Measurements from ENCODE around the gene MEI4. TPM values are rescaled to one million over a fixed set of nuclear protein-coding genes. Genes with fewer than 3 reads are reported as not detected.

Gene MEI4
- total and polyA plus RNA-seq, 10 of the 15 experiments (the other 5 are each of a cell fraction or from before 2014, with no cell fraction given), result 0.03 to 0.04 (median 0.03) TPM; not detected in 7

DNA sequence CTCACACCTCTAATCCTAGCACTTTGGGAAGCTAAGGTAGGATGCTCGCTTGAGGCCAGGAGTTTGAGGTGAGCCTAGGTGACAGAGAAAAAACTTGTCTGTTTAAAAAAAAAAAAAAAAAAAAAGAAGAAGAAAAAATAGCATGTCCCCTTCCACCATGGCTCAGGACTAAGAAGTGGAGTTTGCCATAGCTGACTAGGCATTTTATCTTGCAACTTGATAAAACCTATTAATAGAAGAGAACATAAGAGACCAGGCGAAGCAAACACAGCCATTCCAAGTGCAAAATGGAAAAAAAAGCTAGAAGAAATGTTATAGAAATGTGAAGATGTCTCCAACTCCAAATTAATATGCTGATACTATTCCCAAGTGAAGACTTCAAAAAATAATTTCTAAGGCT lies 277.5 kb downstream of the MEI4 start:
- BruUV-seq (replicated peaks), result no TSS peak
- in situ Hi-C loops (cut with MboI) (no loop called here), intact Hi-C loops (cut with micrococcal nuclease; ENCODE audit: unreplicated experiment) (no loop called here)
- 15% methylated on average over 2 of the region's 2 CpGs for WGBS (ENCODE audit: insufficient coverage, insufficient replicate concordance, low lambda C conversion rate, missing lambda C conversion rate)
- Histone ChIP-seq H4K20me1 (ENCODE audit: control insufficient read depth, insufficient read depth) (no peaks in the 10 kb centered on the region), H3K36me3 (ENCODE audit: control insufficient read depth in 2 of 2, insufficient read depth in 2 of 2, low read length in 1 of 2) (no peaks in the 10 kb centered on the region), H3K27me3 (replicated peaks in 1 of 2; ENCODE audit: control insufficient read depth in 2 of 2, insufficient read depth in 2 of 2, low read length in 1 of 2) (no peaks in the 10 kb centered on the region), H3K79me2 (ENCODE audit: control insufficient read depth, insufficient read depth, low read length) (no peaks in the 10 kb centered on the region), H3K4me3 (no peak overlapping the region), H3K4me2 (ENCODE audit: control insufficient read depth, insufficient read depth) (no peak overlapping the region), H3K9me3 (replicated peaks; ENCODE audit: control insufficient read depth, insufficient read depth, low read length) (no peaks in the 10 kb centered on the region), H3K9ac (ENCODE audit: control insufficient read depth, insufficient read depth, low read length) (no peak overlapping the region), H3K27ac (ENCODE audit: control insufficient read depth, insufficient read depth) (no peak overlapping the region), H2AFZ (ENCODE audit: control insufficient read depth, low read depth, low read length) (no peak overlapping the region), H3K4me1 (ENCODE audit: control insufficient read depth, insufficient read depth, low read length) (no peaks in the 10 kb centered on the region)
- FAIRE-seq, result no peak
- SMC1A ChIA-PET (ENCODE audit: uncharacterized antibody, unreplicated experiment), result interaction anchor here (1.1 kb wide), 1 partner anchor 9 kb away, joined by 4 read pairs; no protein-coding TSS in a partner anchor
- RAD21 ChIA-PET (ENCODE audit: unreplicated experiment), result no interaction called here
- no peak for ATAC-seq
- TF ChIP-seq, protein P1, sequence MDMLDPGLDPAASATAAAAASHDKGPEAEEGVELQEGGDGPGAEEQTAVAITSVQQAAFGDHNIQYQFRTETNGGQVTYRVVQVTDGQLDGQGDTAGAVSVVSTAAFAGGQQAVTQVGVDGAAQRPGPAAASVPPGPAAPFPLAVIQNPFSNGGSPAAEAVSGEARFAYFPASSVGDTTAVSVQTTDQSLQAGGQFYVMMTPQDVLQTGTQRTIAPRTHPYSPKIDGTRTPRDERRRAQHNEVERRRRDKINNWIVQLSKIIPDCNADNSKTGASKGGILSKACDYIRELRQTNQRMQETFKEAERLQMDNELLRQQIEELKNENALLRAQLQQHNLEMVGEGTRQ (IDR thresholded peaks at IDR 0.05; ENCODE audit: borderline replicate concordance, low read depth, low read length), result no peak
- TF ChIP-seq, protein P2, sequence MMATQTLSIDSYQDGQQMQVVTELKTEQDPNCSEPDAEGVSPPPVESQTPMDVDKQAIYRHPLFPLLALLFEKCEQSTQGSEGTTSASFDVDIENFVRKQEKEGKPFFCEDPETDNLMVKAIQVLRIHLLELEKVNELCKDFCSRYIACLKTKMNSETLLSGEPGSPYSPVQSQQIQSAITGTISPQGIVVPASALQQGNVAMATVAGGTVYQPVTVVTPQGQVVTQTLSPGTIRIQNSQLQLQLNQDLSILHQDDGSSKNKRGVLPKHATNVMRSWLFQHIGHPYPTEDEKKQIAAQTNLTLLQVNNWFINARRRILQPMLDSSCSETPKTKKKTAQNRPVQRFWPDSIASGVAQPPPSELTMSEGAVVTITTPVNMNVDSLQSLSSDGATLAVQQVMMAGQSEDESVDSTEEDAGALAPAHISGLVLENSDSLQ (IDR thresholded peaks at IDR 0.05), result no peak
- no peak for TF ChIP-seq SMARCA5 (IDR thresholded peaks at IDR 0.05)
- no peak for TF ChIP-seq SIN3A (IDR thresholded peaks at IDR 0.05; ENCODE audit: low read depth, low read length)
- TF ChIP-seq ZNF274 (IDR thresholded peaks at IDR 0.05; ENCODE audit: insufficient read depth, insufficient read length), result no peak
- TF ChIP-seq RUNX3 (IDR thresholded peaks at IDR 0.05; ENCODE audit: low read length), result no peak
- TF ChIP-seq, protein P3, sequence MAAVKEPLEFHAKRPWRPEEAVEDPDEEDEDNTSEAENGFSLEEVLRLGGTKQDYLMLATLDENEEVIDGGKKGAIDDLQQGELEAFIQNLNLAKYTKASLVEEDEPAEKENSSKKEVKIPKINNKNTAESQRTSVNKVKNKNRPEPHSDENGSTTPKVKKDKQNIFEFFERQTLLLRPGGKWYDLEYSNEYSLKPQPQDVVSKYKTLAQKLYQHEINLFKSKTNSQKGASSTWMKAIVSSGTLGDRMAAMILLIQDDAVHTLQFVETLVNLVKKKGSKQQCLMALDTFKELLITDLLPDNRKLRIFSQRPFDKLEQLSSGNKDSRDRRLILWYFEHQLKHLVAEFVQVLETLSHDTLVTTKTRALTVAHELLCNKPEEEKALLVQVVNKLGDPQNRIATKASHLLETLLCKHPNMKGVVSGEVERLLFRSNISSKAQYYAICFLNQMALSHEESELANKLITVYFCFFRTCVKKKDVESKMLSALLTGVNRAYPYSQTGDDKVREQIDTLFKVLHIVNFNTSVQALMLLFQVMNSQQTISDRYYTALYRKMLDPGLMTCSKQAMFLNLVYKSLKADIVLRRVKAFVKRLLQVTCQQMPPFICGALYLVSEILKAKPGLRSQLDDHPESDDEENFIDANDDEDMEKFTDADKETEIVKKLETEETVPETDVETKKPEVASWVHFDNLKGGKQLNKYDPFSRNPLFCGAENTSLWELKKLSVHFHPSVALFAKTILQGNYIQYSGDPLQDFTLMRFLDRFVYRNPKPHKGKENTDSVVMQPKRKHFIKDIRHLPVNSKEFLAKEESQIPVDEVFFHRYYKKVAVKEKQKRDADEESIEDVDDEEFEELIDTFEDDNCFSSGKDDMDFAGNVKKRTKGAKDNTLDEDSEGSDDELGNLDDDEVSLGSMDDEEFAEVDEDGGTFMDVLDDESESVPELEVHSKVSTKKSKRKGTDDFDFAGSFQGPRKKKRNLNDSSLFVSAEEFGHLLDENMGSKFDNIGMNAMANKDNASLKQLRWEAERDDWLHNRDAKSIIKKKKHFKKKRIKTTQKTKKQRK (IDR thresholded peaks at IDR 0.05; ENCODE audit: low read depth, low read length), result no peak
- TF ChIP-seq, protein P4, sequence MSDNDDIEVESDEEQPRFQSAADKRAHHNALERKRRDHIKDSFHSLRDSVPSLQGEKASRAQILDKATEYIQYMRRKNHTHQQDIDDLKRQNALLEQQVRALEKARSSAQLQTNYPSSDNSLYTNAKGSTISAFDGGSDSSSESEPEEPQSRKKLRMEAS (IDR thresholded peaks at IDR 0.05; ENCODE audit: low read depth, low read length), result no peak
- no peak for TF ChIP-seq KDM1A (IDR thresholded peaks at IDR 0.05; ENCODE audit: borderline replicate concordance)
- TF ChIP-seq STAT1 (conservative IDR thresholded peaks at IDR 0.05), result no peak
- TF ChIP-seq, protein P5, sequence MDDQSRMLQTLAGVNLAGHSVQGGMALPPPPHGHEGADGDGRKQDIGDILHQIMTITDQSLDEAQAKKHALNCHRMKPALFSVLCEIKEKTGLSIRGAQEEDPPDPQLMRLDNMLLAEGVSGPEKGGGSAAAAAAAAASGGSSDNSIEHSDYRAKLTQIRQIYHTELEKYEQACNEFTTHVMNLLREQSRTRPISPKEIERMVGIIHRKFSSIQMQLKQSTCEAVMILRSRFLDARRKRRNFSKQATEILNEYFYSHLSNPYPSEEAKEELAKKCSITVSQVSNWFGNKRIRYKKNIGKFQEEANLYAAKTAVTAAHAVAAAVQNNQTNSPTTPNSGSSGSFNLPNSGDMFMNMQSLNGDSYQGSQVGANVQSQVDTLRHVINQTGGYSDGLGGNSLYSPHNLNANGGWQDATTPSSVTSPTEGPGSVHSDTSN (IDR thresholded peaks at IDR 0.05; ENCODE audit: insufficient replicate concordance, low read depth, low read length), result no peak
- no peak for DNase-seq (ENCODE audit: low read depth, low spot score)
- POLR2A ChIA-PET, result no interaction called here
- CTCF ChIA-PET, result interaction anchor here (0.6 to 1.6 kb wide), 2 partner anchors 464 to 996 kb away, joined by 3 to 4 read pairs; no protein-coding TSS in a partner anchor

Measured in GM12878 (cell line).